Keratinocyte (primary cell): ENCODE measurements around the gene UPK1A. TPM values are rescaled to one million over a fixed set of nuclear protein-coding genes. Genes with fewer than 3 reads are reported as not detected.

Source experiments
- DNase-seq: peaks from one replicate; pipeline ENCODE4 v3.0.0-alpha.2; 2011; ENCODE audit warnings: low read depth, missing footprints, low spot score
- FAIRE-seq: peaks from 2 replicates; lab custom pipeline; 2011; peaks lifted over from hg19 to GRCh38; lab: Jason Lieb, UNC
- H2AFZ ChIP-seq: 2 replicates; pipeline ENCODE4 v1.6.0; 2012; ENCODE audit warnings: low read length, control low read depth, inconsistent platforms; ENCODE audit not compliant: control insufficient read depth
- H3K27ac ChIP-seq: 2 replicates; pipeline ENCODE4 v1.5.1; 2011; ENCODE audit warnings: low read length; ENCODE audit not compliant: control insufficient read depth, insufficient read depth
- H3K27me3 ChIP-seq: 3 replicates; pipeline ENCODE4 v1.6.0; 2011; ENCODE audit warnings: low read length; ENCODE audit not compliant: control insufficient read depth, insufficient read depth; ENCODE audit errors: extremely low read depth
- H3K36me3 ChIP-seq, 2 experiments: 2 replicates in 1 of 2; 3 replicates in 1 of 2; pipeline ENCODE4 v1.5.1; 2011; ENCODE audit warnings: low read length in 2 of 2, mild to moderate bottlenecking in 1 of 2; ENCODE audit not compliant: control insufficient read depth in 2 of 2, insufficient read depth in 2 of 2; ENCODE audit errors: extremely low read depth in 1 of 2
- H3K4me1 ChIP-seq: 3 replicates; pipeline ENCODE4 v1.5.1; 2011; ENCODE audit warnings: low read length; ENCODE audit not compliant: control insufficient read depth, insufficient read depth; ENCODE audit errors: extremely low read depth
- H3K4me2 ChIP-seq: 3 replicates; pipeline ENCODE4 v1.6.0; 2011; ENCODE audit warnings: low read depth, low read length; ENCODE audit not compliant: control insufficient read depth, insufficient read depth; ENCODE audit errors: extremely low read depth
- H3K4me3 ChIP-seq, 3 experiments: fragments of 200-600 bp in 1 of 3; sonication (generic) in 1 of 3; 2 replicates in 2 of 3; 3 replicates in 1 of 3; pipeline ENCODE4 v1.5.1; 2011 to 2016; ENCODE audit warnings: low read length in 3 of 3, mild to moderate bottlenecking in 3 of 3, control low read depth in 2 of 3, inconsistent platforms in 1 of 3, low read depth in 1 of 3, mixed read lengths in 1 of 3, mixed run types in 1 of 3, moderate library complexity in 1 of 3; ENCODE audit not compliant: control insufficient read depth in 2 of 3, insufficient read depth in 2 of 3; ENCODE audit errors: extremely low read depth in 1 of 3
- H3K79me2 ChIP-seq: 2 replicates; pipeline ENCODE4 v1.6.0; 2012; ENCODE audit warnings: low read length; ENCODE audit not compliant: control insufficient read depth, insufficient read depth
- H3K9ac ChIP-seq: 3 replicates; pipeline ENCODE4 v1.6.0; 2011; ENCODE audit warnings: low read length; ENCODE audit not compliant: control insufficient read depth, insufficient read depth; ENCODE audit errors: extremely low read depth
- H3K9me1 ChIP-seq: 3 replicates; pipeline ENCODE4 v1.6.0; 2011; ENCODE audit warnings: low read length; ENCODE audit not compliant: control insufficient read depth, insufficient read depth; ENCODE audit errors: extremely low read depth
- H3K9me3 ChIP-seq: 2 replicates; pipeline ENCODE4 v1.5.1; 2012; ENCODE audit warnings: low read depth, low read length; ENCODE audit not compliant: control insufficient read depth
- H4K20me1 ChIP-seq: 3 replicates; pipeline ENCODE4 v1.6.0; 2011; ENCODE audit warnings: low read length; ENCODE audit not compliant: control insufficient read depth, insufficient read depth; ENCODE audit errors: extremely low read depth
- CTCF ChIP-seq, 3 experiments: IDR thresholded peaks in 1 of 3; conservative IDR thresholded peaks in 1 of 3; optimal IDR thresholded peaks in 1 of 3; 2 replicates in 2 of 3; 3 replicates in 1 of 3; pipeline versions ENCODE3 to v1.5.1; 2011; ENCODE audit warnings: low read length in 3 of 3, mild to moderate bottlenecking in 3 of 3, moderate library complexity in 2 of 3, control low read depth in 1 of 3, inconsistent platforms in 1 of 3; ENCODE audit not compliant: insufficient read depth in 2 of 3; ENCODE audit errors: extremely low read depth in 1 of 3
- EZH2 ChIP-seq: IDR thresholded peaks from one replicate; pipeline ENCODE4 v1.6.1; 2012; ENCODE audit warnings: inconsistent platforms, mild to moderate bottlenecking, low read length, moderate library complexity
- dilution Hi-C: fragments of 300-500 bp; cut with MboI; formaldehyde crosslinking; loops from one replicate; pipeline ENCODE4 v1.7.0; 2020; ENCODE audit warnings: low sequenced_read_pairs; ENCODE audit not compliant: extremely low pct_ligation_motif_present
- polyA plus RNA-seq, 5 experiments: library from polyadenylated mRNA; depleted of rRNA in 3 of 5; stranded (reverse) in 3 of 5; stranded (forward) in 1 of 5; unstranded in 1 of 5; fragments of >200 nt; gene quantifications; 1 replicate in 1 of 5; 2 replicates in 3 of 5; 3 replicates in 1 of 5; pipeline versions ENCODE4 v1.2.1 to v1.2.3, GENCODE V29; 2011 to 2012; ENCODE audit warnings: missing spikeins in 2 of 5, low read depth in 1 of 5, low replicate concordance in 1 of 5

Gene UPK1A
- polyA plus RNA-seq, 1 donor (not counting 4 experiments of a cell fraction or from before 2014, with no cell fraction given) = 0.09 TPM

DNA sequence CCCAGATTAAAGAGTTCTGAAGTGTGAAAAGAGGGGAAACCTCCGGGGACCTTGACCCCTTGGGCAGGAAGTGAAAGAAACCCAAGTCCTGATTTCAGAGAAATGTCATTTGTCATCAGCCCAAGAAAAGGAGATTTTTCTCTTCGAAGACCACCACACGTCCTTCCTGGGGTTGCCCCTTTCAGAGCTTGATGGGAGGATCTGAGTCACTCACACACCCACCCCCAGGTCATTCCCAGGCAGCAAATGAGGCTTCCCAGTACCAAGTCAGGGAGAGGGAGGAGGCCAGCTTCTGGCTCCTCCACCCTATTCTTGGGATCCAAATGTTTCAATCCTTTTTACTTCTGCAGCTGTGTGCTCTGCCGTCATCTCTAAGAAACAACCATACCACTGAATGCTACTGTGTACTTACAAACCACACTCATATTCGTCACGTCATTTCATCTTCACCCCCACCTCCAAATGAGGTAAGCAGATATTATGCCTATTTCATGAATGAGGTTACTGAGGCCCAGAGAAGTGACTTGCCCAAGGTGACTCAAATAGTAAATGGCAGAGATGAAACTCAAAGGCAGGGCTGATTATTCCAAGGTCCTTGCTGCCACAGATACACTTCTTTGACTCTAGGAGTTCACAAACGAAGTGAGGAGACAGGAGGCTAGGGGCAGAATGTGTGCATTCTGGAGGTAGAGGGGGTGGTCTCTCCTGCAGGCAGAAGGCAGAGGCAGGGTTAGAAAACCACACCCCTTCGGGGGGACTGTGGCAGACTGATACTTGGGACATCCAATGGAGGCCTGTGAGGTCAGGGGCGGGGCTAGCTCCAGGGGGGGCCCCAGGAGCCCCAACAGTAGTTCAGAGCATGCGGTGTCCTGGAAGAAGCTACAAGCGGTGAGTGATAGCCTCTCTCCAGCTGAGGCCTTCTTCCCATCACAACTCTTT, 46.5 kb downstream of the UPK1A start:
- TF ChIP-seq CTCF (optimal IDR thresholded peaks at IDR 0.05 in 1 of 3, IDR thresholded peaks at IDR 0.05 in 1 of 3, conservative IDR thresholded peaks at IDR 0.05 in 1 of 3; ENCODE audit: extremely low read depth in 1 of 3, insufficient read depth in 2 of 3, low read length in 3 of 3) (no peak), EZH2 (no peak)
- Histone ChIP-seq H3K4me1 (peaks cover 20% of the 10 kb centered on the region), H3K9me3 (no peaks in the 10 kb centered on the region), H3K9ac (no peak overlapping the region), H3K9me1 (no peaks in the 10 kb centered on the region), H3K4me3 (no peak overlapping the region), H3K27me3 (no peaks in the 10 kb centered on the region), H4K20me1 (no peaks in the 10 kb centered on the region), H3K36me3 (no peaks in the 10 kb centered on the region), H3K27ac (no peak overlapping the region), H3K4me2 (no peak overlapping the region), H2AFZ (no peak overlapping the region), H3K79me2 (no peaks in the 10 kb centered on the region)
- DNase-seq (no peak), FAIRE-seq (no peak)
- dilution Hi-C loops = no loop called here

GRCh38 chr19:35713506-35713850, 47.2 kb downstream of the UPK1A start:
- H4K20me1 ChIP-seq = no peaks in the 10 kb centered on the region
- H3K4me1 ChIP-seq = peaks cover 20% of the 10 kb centered on the region
- no peak overlapping the region for H3K27ac ChIP-seq
- no peak overlapping the region for H2AFZ ChIP-seq
- TF ChIP-seq EZH2 = no peak
- TF ChIP-seq CTCF (optimal IDR thresholded peaks at IDR 0.05 in 1 of 3, IDR thresholded peaks at IDR 0.05 in 1 of 3, conservative IDR thresholded peaks at IDR 0.05 in 1 of 3; ENCODE audit: extremely low read depth in 1 of 3, insufficient read depth in 2 of 3, low read length in 3 of 3) = no peak
- H3K36me3 ChIP-seq = no peaks in the 10 kb centered on the region
- no peaks in the 10 kb centered on the region for H3K27me3 ChIP-seq
- no peaks in the 10 kb centered on the region for H3K9me1 ChIP-seq
- no peak overlapping the region for H3K4me2 ChIP-seq
- H3K9ac ChIP-seq = no peak overlapping the region
- no peaks in the 10 kb centered on the region for H3K9me3 ChIP-seq
- no peak overlapping the region for H3K4me3 ChIP-seq
- FAIRE-seq (no peak), DNase-seq (no peak)
- dilution Hi-C loops = no loop called here
- peaks cover 4% of the 10 kb centered on the region for H3K79me2 ChIP-seq
